ENCODE data around the gene CLEC19A. TPM values are rescaled to one million over a fixed set of nuclear protein-coding genes. Genes with fewer than 3 reads are reported as not detected.
"Not testable (repeated sequence)": the region's sequence is repeated elsewhere in the genome, so short reads cannot be mapped to it uniquely, and the experiment has no call there.

CLEC19A gene
- total and polyA plus RNA-seq, 3 donors from 2014 or later: not detected

GRCh38 chr16:19309178-19309577 is 23.6 kb downstream of the CLEC19A start:
- WGBS, 2 donors: 69 to 75% methylated on average over 5 of the region's 5 CpGs
- no peaks in the 10 kb centered on the region for H3K9me3 ChIP-seq
- no peak overlapping the region for H3K4me3 ChIP-seq
- H3K27ac ChIP-seq: no peak overlapping the region
- no peaks in the 10 kb centered on the region for H3K27me3 ChIP-seq
- DNase-seq: no peak
- no peaks in the 10 kb centered on the region for H3K36me3 ChIP-seq (ENCODE audit: low read depth, missing control alignments)
- no peaks in the 10 kb centered on the region for H3K4me1 ChIP-seq
- intact Hi-C loops (cut with DNase I; ENCODE audit: low total_unique reads): no loop called here
- TF ChIP-seq CTCF (IDR thresholded peaks at IDR 0.05) (no peak), POLR2A (IDR thresholded peaks at IDR 0.05) (no peak)

- intact Hi-C loops (cut with DNase I; ENCODE audit: low total_unique reads): no loop called here
- Histone ChIP-seq H3K27ac (no peak overlapping the region), H3K36me3 (ENCODE audit: low read depth, missing control alignments) (no peaks in the 10 kb centered on the region), H3K9me3 (no peaks in the 10 kb centered on the region), H3K27me3 (no peaks in the 10 kb centered on the region), H3K4me3 (no peak overlapping the region), H3K4me1 (no peaks in the 10 kb centered on the region)
- DNase-seq: no peak
- TF ChIP-seq CTCF (IDR thresholded peaks at IDR 0.05) (no peak), POLR2A (IDR thresholded peaks at IDR 0.05) (no peak)
- WGBS, 2 donors: 92% methylated on average over 2 of the region's 2 CpGs
These were observed 29.3 kb downstream of the CLEC19A start for GRCh38 chr16:19314718-19315425.

GRCh38 chr16:19315889-19316433 is 30.4 kb downstream of the CLEC19A start:
- H3K4me1 ChIP-seq: no peaks in the 10 kb centered on the region
- H3K4me3 ChIP-seq: no peak overlapping the region
- no peaks in the 10 kb centered on the region for H3K9me3 ChIP-seq
- intact Hi-C loops (cut with DNase I; ENCODE audit: low total_unique reads): no loop called here
- no peak overlapping the region for H3K27ac ChIP-seq
- H3K36me3 ChIP-seq (ENCODE audit: low read depth, missing control alignments): no peaks in the 10 kb centered on the region
- no peak for DNase-seq
- 62 to 73% methylated on average over 5 of the region's 5 CpGs for WGBS, 2 donors
- TF ChIP-seq POLR2A (IDR thresholded peaks at IDR 0.05): no peak
- no peak for TF ChIP-seq CTCF (IDR thresholded peaks at IDR 0.05)
- no peaks in the 10 kb centered on the region for H3K27me3 ChIP-seq

GRCh38 chr16:19316846-19317245 is 31.3 kb downstream of the CLEC19A start:
- intact Hi-C loops (cut with DNase I; ENCODE audit: low total_unique reads): no loop called here
- no peaks in the 10 kb centered on the region for H3K36me3 ChIP-seq (ENCODE audit: low read depth, missing control alignments)
- no peak overlapping the region for H3K27ac ChIP-seq
- DNase-seq: no peak
- H3K27me3 ChIP-seq: no peaks in the 10 kb centered on the region
- no peak overlapping the region for H3K4me3 ChIP-seq
- H3K9me3 ChIP-seq: no peaks in the 10 kb centered on the region
- H3K4me1 ChIP-seq: no peaks in the 10 kb centered on the region
- WGBS, 2 donors: 50 to 66% methylated on average over 7 of the region's 7 CpGs
- TF ChIP-seq CTCF (IDR thresholded peaks at IDR 0.05): no peak
- no peak for TF ChIP-seq POLR2A (IDR thresholded peaks at IDR 0.05)

GRCh38 chr16:19321186-19321585 is 35.7 kb downstream of the CLEC19A start:
- WGBS, 2 donors: 76 to 80% methylated on average over 2 of the region's 2 CpGs
- H3K4me1 ChIP-seq; H3K4me3 ChIP-seq; H3K9me3 ChIP-seq; intact Hi-C loops (cut with DNase I; ENCODE audit: low total_unique reads); H3K36me3 ChIP-seq (ENCODE audit: low read depth, missing control alignments); H3K27ac ChIP-seq; DNase-seq; H3K27me3 ChIP-seq: not testable (repeated sequence)
